Omental fat pad (tissue), 4 donors: ENCODE data around the gene RPL18. TPM values are rescaled to one million over a fixed set of nuclear protein-coding genes. Genes with fewer than 3 reads are reported as not detected.

ENCODE experiments used
- ATAC-seq: fragments of 150-250 bp; one replicate; pipeline ENCODE4 v1.9.1; 2016; ENCODE audit warnings: mild to moderate bottlenecking, moderate library complexity; ENCODE audit not compliant: low FRiP score
- DNase-seq: peaks from one replicate; pipeline ENCODE4 v3.0.0-alpha.2; 2019; ENCODE audit warnings: low spot score
- total RNA-seq, 4 donors: library from RNA; depleted of rRNA; stranded (reverse); fragments of >200 nt; gene quantifications; one replicate each; pipeline ENCODE4 v1.1.0, GENCODE V29; 2016
- TF ChIP-seq, protein P1 (sequence below), 3 donors: fragments of 450-650 bp; IDR thresholded peaks; one replicate each; pipeline ENCODE4 v1.5.1; 2016 to 2017; ENCODE audit warnings: antibody characterized with exemption in 3 of 3, mild to moderate bottlenecking in 3 of 3, moderate library complexity in 2 of 3

The RPL18 gene
- total RNA-seq, 4 donors from 2014 or later = 1,539 to 2,303 (median 1,904) TPM

DNA sequence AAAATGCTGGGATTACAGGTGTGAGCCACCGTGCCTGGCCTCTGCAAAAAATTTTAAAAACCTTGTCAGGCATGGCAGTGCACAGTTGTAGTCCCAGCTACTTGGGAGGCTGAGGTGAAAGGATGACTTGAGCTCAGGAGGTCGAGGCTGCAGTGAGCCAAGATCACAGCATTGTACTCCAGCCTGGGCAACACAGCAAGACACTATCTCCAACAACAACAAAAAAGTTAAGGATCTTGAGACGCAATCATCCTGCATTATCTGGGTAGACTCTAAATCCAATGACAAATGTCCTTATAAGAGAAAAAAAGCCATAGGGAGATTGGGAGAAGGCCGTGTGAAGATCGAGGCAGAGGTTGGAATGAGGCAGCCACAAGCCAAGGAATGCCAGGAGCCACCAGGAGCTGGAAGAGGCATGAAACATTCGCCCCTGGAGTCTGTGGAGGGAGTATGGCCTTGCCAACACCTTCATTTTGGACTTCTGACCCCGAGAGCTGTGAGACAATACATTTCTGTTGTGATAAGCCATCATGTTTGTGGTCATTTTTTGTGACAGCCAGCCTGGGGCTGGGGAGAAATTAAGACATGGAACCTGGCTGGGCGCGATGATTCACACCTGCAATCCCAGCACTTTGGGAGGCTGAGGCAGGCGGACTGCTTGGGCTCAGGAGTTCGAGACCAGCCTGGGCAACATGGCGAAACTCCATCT, 32.1 kb upstream of the RPL18 start:
- no peak for DNase-seq
- TF ChIP-seq, protein P1, sequence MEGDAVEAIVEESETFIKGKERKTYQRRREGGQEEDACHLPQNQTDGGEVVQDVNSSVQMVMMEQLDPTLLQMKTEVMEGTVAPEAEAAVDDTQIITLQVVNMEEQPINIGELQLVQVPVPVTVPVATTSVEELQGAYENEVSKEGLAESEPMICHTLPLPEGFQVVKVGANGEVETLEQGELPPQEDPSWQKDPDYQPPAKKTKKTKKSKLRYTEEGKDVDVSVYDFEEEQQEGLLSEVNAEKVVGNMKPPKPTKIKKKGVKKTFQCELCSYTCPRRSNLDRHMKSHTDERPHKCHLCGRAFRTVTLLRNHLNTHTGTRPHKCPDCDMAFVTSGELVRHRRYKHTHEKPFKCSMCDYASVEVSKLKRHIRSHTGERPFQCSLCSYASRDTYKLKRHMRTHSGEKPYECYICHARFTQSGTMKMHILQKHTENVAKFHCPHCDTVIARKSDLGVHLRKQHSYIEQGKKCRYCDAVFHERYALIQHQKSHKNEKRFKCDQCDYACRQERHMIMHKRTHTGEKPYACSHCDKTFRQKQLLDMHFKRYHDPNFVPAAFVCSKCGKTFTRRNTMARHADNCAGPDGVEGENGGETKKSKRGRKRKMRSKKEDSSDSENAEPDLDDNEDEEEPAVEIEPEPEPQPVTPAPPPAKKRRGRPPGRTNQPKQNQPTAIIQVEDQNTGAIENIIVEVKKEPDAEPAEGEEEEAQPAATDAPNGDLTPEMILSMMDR (IDR thresholded peaks at IDR 0.05) = no peak
- no peak for ATAC-seq

DNA sequence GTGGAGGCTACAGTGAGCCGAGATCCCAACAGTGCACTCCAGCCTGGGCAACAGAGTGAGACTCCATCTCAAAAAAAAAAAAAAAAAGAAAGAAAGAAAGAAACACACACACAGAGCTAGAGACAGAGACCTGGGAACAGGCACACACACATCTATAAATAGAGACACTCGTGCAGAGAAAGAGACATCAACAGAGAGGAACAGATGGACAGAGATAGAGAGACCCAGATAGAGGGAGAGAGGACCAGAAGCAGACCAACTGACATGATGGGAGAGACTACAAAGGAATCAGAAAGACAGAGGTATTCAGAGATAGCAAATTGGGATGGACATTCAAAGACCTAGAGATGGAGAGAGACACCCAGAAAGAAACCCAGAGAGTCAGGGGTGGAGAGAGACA, 29.2 kb upstream of the RPL18 start:
- ATAC-seq = no peak
- TF ChIP-seq, protein P1 (IDR thresholded peaks at IDR 0.05) = no peak
- no peak for DNase-seq

DNA sequence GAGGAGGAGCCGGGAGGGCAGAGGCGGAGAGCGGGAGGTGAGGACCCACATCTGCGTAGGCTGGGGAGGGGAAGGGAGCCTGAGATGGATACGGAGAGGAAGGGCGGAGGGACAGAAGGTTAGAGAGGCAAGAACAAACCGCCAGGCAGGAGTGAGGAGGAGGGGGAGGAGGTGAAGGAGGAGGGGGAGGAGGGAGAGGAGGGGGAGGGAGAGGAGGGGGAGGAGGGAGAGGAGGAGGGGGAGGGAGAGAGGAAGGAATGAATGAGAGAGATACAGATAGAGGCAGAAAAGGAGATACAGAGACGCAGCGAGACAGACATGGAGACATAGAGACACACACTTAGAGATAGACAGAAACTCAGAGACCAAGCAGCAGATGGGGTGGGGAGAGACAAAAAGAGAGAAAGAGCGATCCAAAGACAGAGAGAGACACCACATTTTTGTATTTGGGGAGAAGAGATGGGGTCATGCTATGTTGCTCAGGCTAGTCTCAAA, 27.8 kb upstream of the RPL18 start:
- ATAC-seq (no peak), DNase-seq (no peak)
- TF ChIP-seq, protein P1 (IDR thresholded peaks at IDR 0.05) = no peak

DNA sequence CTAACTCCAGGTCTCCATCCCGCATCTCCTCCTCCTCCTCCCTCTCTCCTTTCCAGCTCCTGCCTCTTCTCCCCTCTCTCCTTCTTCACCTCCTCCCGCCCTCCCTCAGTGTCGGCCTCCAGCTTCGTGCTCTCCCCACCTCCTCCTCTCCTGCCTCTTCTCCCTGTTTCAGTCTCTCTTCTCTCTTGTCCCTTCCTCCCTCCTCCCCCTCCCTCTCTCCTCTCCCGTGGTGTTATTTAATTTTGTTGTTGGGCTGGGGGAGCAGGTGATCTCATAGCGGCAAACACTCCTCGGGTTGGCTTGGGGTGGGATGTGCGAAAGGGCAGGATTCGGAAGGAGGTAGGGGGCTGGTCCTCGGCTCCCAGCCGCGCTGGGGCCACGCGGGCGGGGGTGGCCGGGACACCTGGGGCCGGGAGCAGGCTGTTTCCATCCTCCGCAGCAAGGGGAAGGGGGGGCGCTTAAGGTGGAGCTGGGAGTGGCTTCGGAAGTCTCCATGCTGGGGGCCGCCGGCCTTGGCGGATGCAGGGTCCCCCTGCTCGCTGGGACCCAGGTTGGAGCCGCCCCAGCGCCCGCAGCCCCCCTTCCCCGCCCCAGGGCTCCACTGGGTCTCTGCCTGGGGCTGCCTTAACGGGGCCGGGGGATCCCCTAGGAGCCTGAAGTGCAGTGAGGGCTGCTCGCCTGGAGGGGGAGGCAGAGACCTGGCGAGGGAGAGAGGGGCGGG, 27.2 kb upstream of the RPL18 start, which contains the start of gene CA11:
TSS of gene CA11 (minus strand) at position 187 of the 721 bp plus-strand sequence. CDS start 555 bp downstream, outside the sequence.
- peak; percentile 83 for DNase-seq
- TF ChIP-seq, protein P1 (IDR thresholded peaks at IDR 0.05) = peak in 2 of 3 donors; percentile 23 to 36
- ATAC-seq = peak; percentile 91

DNA sequence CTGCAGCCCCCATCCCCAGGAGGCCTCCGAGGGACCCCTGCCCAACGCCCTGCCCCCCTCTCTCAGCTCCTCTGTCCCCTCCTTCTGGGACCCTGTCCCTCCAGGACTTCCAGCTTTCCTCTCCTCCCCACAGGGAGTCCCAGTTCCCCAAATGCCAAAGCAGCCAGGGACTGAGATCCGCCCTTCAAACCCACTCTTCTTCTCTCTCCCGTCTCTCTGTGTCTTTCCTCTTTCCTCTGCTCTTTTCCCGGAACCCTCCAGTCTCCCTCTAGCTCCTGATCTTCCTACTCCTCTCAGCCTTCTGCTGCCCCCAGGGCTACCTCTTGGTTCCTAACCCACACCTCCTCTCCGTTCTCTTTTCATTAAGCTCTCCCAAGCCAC, 26.6 kb upstream of the RPL18 start:
- DNase-seq = no peak
- TF ChIP-seq, protein P1 (IDR thresholded peaks at IDR 0.05) = no peak
- ATAC-seq = peak; percentile 2

DNA sequence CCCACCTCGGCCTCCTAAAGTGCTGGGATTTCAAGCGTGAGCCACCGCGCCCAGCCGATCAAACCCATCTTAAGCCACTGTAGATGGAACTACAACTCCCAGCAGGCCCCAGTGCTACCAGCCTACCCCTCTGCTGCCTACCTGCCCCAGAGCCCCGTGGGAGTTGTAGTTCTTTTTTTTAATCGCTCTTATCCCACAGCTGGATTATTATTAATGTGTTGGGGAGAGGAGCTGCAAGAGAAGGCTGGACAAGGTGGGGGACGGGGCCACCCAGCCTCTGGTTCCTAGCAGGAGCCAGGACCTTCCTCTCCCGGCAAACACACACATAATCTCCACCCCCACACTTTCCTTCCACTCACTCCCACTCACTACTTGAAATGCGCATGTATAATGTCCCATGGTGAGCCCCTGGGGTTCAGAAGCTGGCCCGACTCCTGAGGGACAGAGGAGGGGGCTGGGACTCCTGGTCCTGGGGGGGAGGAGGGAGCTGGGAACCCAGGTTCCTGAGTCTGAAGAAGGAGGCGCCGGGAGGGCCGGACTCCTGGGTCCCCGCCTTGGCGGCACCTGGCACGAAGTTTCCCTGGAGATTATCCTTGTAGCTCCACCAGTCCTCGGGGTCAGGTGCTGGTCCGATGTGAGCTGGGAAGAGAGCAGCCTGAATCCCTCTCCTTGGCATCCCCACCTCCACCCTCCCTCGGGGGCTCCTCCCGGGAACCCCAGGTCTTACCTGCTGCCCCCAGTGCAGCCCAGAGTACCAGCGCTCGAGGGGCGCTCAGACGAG, 26.1 kb upstream of the RPL18 start:
- TF ChIP-seq, protein P1 (IDR thresholded peaks at IDR 0.05) = no peak
- peak; percentile 72 for ATAC-seq

More for the DNA sequence above, 26.1 kb upstream of the RPL18 start:
- DNase-seq = peak; percentile 58
